Stimulated activated CD8-positive, alpha-beta memory T cell treated with anti-CD3 and anti-CD28 coated beads, Interleukin-4, amount 100 ng/mL, for 4 hours (primary cell): ENCODE measurements around the gene TPMT.

Experiments used
- DNase-seq, 2 donors: peaks; one replicate each; pipeline ENCODE4 v3.0.0-alpha.2; 2020; ENCODE audit warnings: low read depth in 2 of 2, low spot score in 1 of 2

TPMT gene

GRCh38 chr6:18117136-18117535 is 37.7 kb downstream of the TPMT start:
- DNase-seq: no peak

GRCh38 chr6:18115356-18115755 is 39.5 kb downstream of the TPMT start:
- DNase-seq: no peak

- DNase-seq: no peak
Measured at GRCh38 chr6:18110162-18110561, 44.7 kb downstream of the TPMT start.

- DNase-seq: no peak
Measured at GRCh38 chr6:18107061-18107460, 47.8 kb downstream of the TPMT start.

GRCh38 chr6:18102783-18103509 is 51.9 kb downstream of the TPMT start:
- DNase-seq: no peak

- DNase-seq: no peak
Measured at GRCh38 chr6:18101873-18102272, 53.0 kb downstream of the TPMT start.

GRCh38 chr6:18101271-18101670 is 53.6 kb downstream of the TPMT start:
- no peak for DNase-seq

- no peak for DNase-seq
Measured at GRCh38 chr6:18100296-18100695, 54.6 kb downstream of the TPMT start.

GRCh38 chr6:18099511-18099910 is 55.4 kb downstream of the TPMT start:
- DNase-seq: no peak

- no peak for DNase-seq
Measured at GRCh38 chr6:18096423-18096822, 58.5 kb downstream of the TPMT start.

- no peak for DNase-seq
Measured at GRCh38 chr6:18091382-18091781, 63.5 kb downstream of the TPMT start.

GRCh38 chr6:18090349-18090786 is 64.5 kb downstream of the TPMT start:
- no peak for DNase-seq

- DNase-seq: no peak
Measured at GRCh38 chr6:18088419-18089296, 66.2 kb downstream of the TPMT start.

GRCh38 chr6:18087396-18088165 is 67.3 kb downstream of the TPMT start:
- DNase-seq: no peak

- DNase-seq: no peak
Measured at GRCh38 chr6:18081025-18081668, 73.7 kb downstream of the TPMT start.

GRCh38 chr6:18080544-18080943 is 74.3 kb downstream of the TPMT start:
- no peak for DNase-seq

GRCh38 chr6:18078866-18079265 is 76.0 kb downstream of the TPMT start:
- DNase-seq: no peak
